Diencephalon (tissue), 1 donor: ENCODE results near the gene MEDAG. TPM values are rescaled to one million over a fixed set of nuclear protein-coding genes. Genes with fewer than 3 reads are reported as not detected.

Experiments
- total RNA-seq: library from RNA; depleted of rRNA; stranded (reverse); fragments of >200 nt; gene quantifications from one replicate; pipeline ENCODE4 v1.2.3, GENCODE V29; 2014

The MEDAG gene
- 0.46 TPM for total RNA-seq

DNA sequence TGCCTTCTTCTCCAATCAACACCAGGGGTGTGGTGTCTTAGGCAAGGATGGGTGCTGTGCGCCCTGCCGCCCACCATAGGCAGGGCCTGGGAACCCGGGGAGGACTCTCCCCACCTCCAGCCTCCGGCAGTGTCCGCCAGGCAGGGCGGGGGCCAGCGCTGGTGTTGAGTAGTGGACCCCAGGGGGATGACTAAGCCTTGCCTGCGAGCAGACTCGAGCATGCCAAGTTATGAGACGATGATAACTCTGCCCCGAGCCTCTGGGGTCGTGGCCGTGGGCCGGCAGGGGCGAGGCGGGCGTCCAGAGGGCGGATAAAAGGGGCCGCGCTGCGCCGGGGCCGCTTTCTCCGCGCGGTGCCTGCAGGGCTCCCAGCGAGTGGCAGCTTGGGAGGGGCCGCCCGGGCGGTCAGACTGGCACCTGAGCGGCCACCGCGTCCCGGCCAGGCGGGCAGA, at the start of gene MEDAG:
TSS of gene MEDAG (plus strand) at position 340 of the 452 bp plus-strand sequence. CDS start 245 bp downstream, outside the sequence.

GRCh38 chr13:30932481-30933353, 26.6 kb downstream of the MEDAG start, which contains the start of gene TEX26:
Gene TEX26 (plus strand): TSS chr13:30932656. CDS start chr13:30932716, 60 bp downstream.

Other genes with a start within 250 kb of the MEDAG start
- gene ALOX5AP, start 170.7 kb upstream of the MEDAG start, total RNA-seq: 3.7 TPM
- gene TEX26, start 26.4 kb downstream of the MEDAG start, total RNA-seq: 3.2 TPM